SK-N-SH (cell line): Measurements from ENCODE around the gene SERF1A.
"Not testable (repeated sequence)": the region's sequence is repeated elsewhere in the genome, so short reads cannot be mapped to it uniquely, and the experiment has no call there.

ENCODE experiments used
- CTCF ChIP-seq: fragments of 200-600 bp; sonication (generic); IDR thresholded peaks from 2 replicates; pipeline ENCODE4 v1.6.1; 2017; ENCODE audit warnings: antibody characterized with exemption, mild to moderate bottlenecking, moderate library complexity
- EP300 ChIP-seq, 2 experiments: IDR thresholded peaks; 2 replicates each; pipeline versions ENCODE4 v1.4.0 to v1.6.1; 2012; ENCODE audit warnings: borderline replicate concordance in 1 of 2, low read depth in 1 of 2, low read length in 1 of 2
- GABPA ChIP-seq: IDR thresholded peaks from 2 replicates; pipeline ENCODE4 v1.4.0; 2012; ENCODE audit warnings: low read depth, mild to moderate bottlenecking
- NFIC ChIP-seq: IDR thresholded peaks from 2 replicates; pipeline ENCODE4 v1.4.0; 2012; ENCODE audit warnings: borderline replicate concordance
- POLR2AphosphoS5 ChIP-seq: IDR thresholded peaks from 2 replicates; pipeline ENCODE4 v1.6.1; 2012; ENCODE audit warnings: low read depth, low read length
- REST ChIP-seq: IDR thresholded peaks from 2 replicates; pipeline ENCODE4 v1.6.1; 2012; ENCODE audit warnings: mild to moderate bottlenecking, low read depth, low read length, moderate library complexity
- RFX5 ChIP-seq: IDR thresholded peaks from 2 replicates; pipeline ENCODE4 v1.6.1; 2012; ENCODE audit warnings: mild to moderate bottlenecking, improper control_type of control experiment, low read length
- SIN3A ChIP-seq: IDR thresholded peaks from 2 replicates; pipeline ENCODE4 v1.6.1; 2012; ENCODE audit warnings: low read depth, mild to moderate bottlenecking, low read length, moderate library complexity, borderline replicate concordance
- SMC3 ChIP-seq: IDR thresholded peaks from 2 replicates; pipeline ENCODE4 v1.6.1; 2012; ENCODE audit warnings: low read depth, low read length, improper control_type of control experiment
- USF1 ChIP-seq: IDR thresholded peaks from 2 replicates; pipeline ENCODE4 v1.4.0; 2012; ENCODE audit warnings: low read depth, borderline replicate concordance
- ZBTB33 ChIP-seq: IDR thresholded peaks from 2 replicates; pipeline ENCODE4 v1.4.0; 2012; ENCODE audit warnings: low read depth, borderline replicate concordance

- TF ChIP-seq REST; ZBTB33; NFIC; CTCF; GABPA; USF1; POLR2AphosphoS5; SMC3; EP300 (IDR thresholded peaks at IDR 0.05; ENCODE audit: borderline replicate concordance in 1 of 2, low read depth in 1 of 2, low read length in 1 of 2); SIN3A; RFX5: not testable (repeated sequence)
These were observed 52.6 kb downstream of the SERF1A start for GRCh38 chr5:70953068-70953467.
